HepG2 (cell line): ENCODE results near the gene NDUFB10. TPM values are rescaled to one million over a fixed set of nuclear protein-coding genes. Genes with fewer than 3 reads are reported as not detected.

Experiments
- KDM5A ChIP-seq: fragments of 200-600 bp; sonication (generic); IDR thresholded peaks from 2 replicates; pipeline ENCODE4 v1.7.0; 2018; ENCODE audit warnings: antibody characterized with exemption, mild to moderate bottlenecking, low read length, borderline replicate concordance
- MTERF4 ChIP-seq: sonication (generic); formaldehyde crosslinking; IDR thresholded peaks from 2 replicates; pipeline ENCODE4 v1.8.0; 2023; ENCODE audit warnings: mild to moderate bottlenecking, missing genetic modification reagents
- MYC ChIP-seq: sonication (generic); formaldehyde crosslinking; IDR thresholded peaks from 2 replicates; pipeline ENCODE4 v1.9.0; 2021; ENCODE audit warnings: missing genetic modification reagents, borderline replicate concordance
- MYPOP ChIP-seq: sonication (generic); formaldehyde crosslinking; IDR thresholded peaks from 2 replicates; pipeline ENCODE4 v1.8.1; 2023; ENCODE audit warnings: mild to moderate bottlenecking, moderate library complexity, missing genetic modification reagents
- PRPF4 ChIP-seq: fragments of 200-400 bp; formaldehyde crosslinking; IDR thresholded peaks from 2 replicates; pipeline ENCODE4 v1.6.1; 2016; ENCODE audit warnings: low read length, low read depth; ENCODE audit not compliant: poor library complexity, severe bottlenecking
- SNAPC5 ChIP-seq: sonication (generic); formaldehyde crosslinking; IDR thresholded peaks from 2 replicates; pipeline ENCODE4 v1.8.1; 2023; ENCODE audit warnings: mild to moderate bottlenecking, missing genetic modification reagents, borderline replicate concordance
- SRSF1 ChIP-seq: fragments of 200-400 bp; formaldehyde crosslinking; optimal IDR thresholded peaks from 2 replicates; pipeline ENCODE3; 2017; ENCODE audit warnings: mild to moderate bottlenecking, low read depth, low read length, moderate library complexity
- TFDP2 ChIP-seq: sonication (generic); formaldehyde crosslinking; IDR thresholded peaks from 2 replicates; pipeline ENCODE4 v1.4.0; 2020; ENCODE audit warnings: missing genetic modification reagents
- WIZ ChIP-seq: sonication (generic); formaldehyde crosslinking; IDR thresholded peaks from 2 replicates; pipeline ENCODE4 v1.5.1; 2020; ENCODE audit warnings: mild to moderate bottlenecking, missing genetic modification reagents
- ZFP36L2 ChIP-seq: sonication (generic); formaldehyde crosslinking; IDR thresholded peaks from 2 replicates; pipeline ENCODE4 v1.4.0; 2020; ENCODE audit warnings: missing genetic modification reagents
- ZIK1 ChIP-seq: sonication (generic); formaldehyde crosslinking; IDR thresholded peaks from 2 replicates; pipeline ENCODE4 v1.5.0; 2020; ENCODE audit warnings: mild to moderate bottlenecking, low read depth, missing genetic modification reagents, borderline replicate concordance
- ZNF337 ChIP-seq: sonication (generic); formaldehyde crosslinking; IDR thresholded peaks from 2 replicates; pipeline ENCODE4 v1.5.1; 2020; ENCODE audit warnings: missing genetic modification reagents, low read depth, mild to moderate bottlenecking, borderline replicate concordance
- ZNF670 ChIP-seq: sonication (generic); formaldehyde crosslinking; IDR thresholded peaks from 2 replicates; pipeline ENCODE4 v1.8.0; 2022; ENCODE audit warnings: mild to moderate bottlenecking, missing genetic modification reagents, borderline replicate concordance
- polyA plus RNA-seq, 8 experiments: library from polyadenylated mRNA; depleted of rRNA in 3 of 8; stranded (reverse) in 7 of 8; unstranded in 1 of 8; fragments of >200 nt; fragmentation: Illumina TruSeq in 4 of 8; extraction: Trizol in 4 of 8; gene quantifications; 2 replicates each; pipeline versions ENCODE4 v1.2.1 to v1.2.3, GENCODE V29; 2011 to 2016; ENCODE audit warnings: low read depth in 4 of 8, missing spikeins in 1 of 8, mixed read lengths in 1 of 8; ENCODE audit not compliant: insufficient read depth in 1 of 8
- total RNA-seq, 5 experiments: library from RNA; depleted of rRNA; stranded (reverse); fragments of >200 nt; fragmentation: Illumina TruSeq; extraction: Trizol; gene quantifications; 2 replicates each; pipeline ENCODE4 v1.2.3, GENCODE V29; 2016; ENCODE audit warnings: low read depth in 1 of 5
- TF ChIP-seq, protein P1 (sequence below): sonication (generic); formaldehyde crosslinking; IDR thresholded peaks from 2 replicates; pipeline ENCODE4 v1.8.0; 2022; ENCODE audit warnings: mild to moderate bottlenecking, missing genetic modification reagents, moderate library complexity
- TF ChIP-seq, protein P2 (sequence below): IDR thresholded peaks from 2 replicates; pipeline ENCODE4 v1.6.1; 2016; ENCODE audit warnings: mild to moderate bottlenecking
- TF ChIP-seq, protein P3 (sequence below): sonication (generic); formaldehyde crosslinking; IDR thresholded peaks from 2 replicates; pipeline ENCODE4 v1.4.0; 2020; ENCODE audit warnings: missing genetic modification reagents

Gene NDUFB10
- total and polyA plus RNA-seq, 2 of the 13 experiments (the other 11 are each of a cell fraction or from before 2014, with no cell fraction given), result 68.6 to 157 TPM

GRCh38 chr16:1942810-1943726 lies 16.3 kb upstream of the NDUFB10 start, which contains the start of gene MSRB1 (continued):
- TF ChIP-seq ZNF337 (CRISPR knock-in tag) (no peak), WIZ (CRISPR knock-in tag) (no peak), ZIK1 (no peak; the same call in 1 of the 2 replicates), SRSF1 (peak; percentile 73), ZFP36L2 (0 out of 2 replicates have a peak, but pooled peaks have one; percentile 31), MTERF4 (CRISPR knock-in tag) (0 out of 2 replicates have a peak, but pooled peaks have one; percentile 19), TFDP2 (CRISPR knock-in tag) (peak; percentile 60), ZNF670 (CRISPR knock-in tag) (0 out of 2 replicates have a peak, but pooled peaks have one; percentile 59), SNAPC5 (CRISPR knock-in tag) (no peak), KDM5A (no peak), PRPF4 (no peak), MYPOP (CRISPR knock-in tag) (no peak), MYC (CRISPR knock-in tag) (peak; percentile 83; the same call in 1 of the 2 replicates)
- TF ChIP-seq, protein P1, sequence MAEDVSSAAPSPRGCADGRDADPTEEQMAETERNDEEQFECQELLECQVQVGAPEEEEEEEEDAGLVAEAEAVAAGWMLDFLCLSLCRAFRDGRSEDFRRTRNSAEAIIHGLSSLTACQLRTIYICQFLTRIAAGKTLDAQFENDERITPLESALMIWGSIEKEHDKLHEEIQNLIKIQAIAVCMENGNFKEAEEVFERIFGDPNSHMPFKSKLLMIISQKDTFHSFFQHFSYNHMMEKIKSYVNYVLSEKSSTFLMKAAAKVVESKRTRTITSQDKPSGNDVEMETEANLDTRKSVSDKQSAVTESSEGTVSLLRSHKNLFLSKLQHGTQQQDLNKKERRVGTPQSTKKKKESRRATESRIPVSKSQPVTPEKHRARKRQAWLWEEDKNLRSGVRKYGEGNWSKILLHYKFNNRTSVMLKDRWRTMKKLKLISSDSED (CRISPR knock-in tag), result no peak
- TF ChIP-seq, protein P2, sequence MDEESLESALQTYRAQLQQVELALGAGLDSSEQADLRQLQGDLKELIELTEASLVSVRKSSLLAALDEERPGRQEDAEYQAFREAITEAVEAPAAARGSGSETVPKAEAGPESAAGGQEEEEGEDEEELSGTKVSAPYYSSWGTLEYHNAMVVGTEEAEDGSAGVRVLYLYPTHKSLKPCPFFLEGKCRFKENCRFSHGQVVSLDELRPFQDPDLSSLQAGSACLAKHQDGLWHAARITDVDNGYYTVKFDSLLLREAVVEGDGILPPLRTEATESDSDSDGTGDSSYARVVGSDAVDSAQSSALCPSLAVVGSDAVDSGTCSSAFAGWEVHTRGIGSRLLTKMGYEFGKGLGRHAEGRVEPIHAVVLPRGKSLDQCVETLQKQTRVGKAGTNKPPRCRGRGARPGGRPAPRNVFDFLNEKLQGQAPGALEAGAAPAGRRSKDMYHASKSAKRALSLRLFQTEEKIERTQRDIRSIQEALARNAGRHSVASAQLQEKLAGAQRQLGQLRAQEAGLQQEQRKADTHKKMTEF (CRISPR knock-in tag), result peak; percentile 26
- TF ChIP-seq, protein P3, sequence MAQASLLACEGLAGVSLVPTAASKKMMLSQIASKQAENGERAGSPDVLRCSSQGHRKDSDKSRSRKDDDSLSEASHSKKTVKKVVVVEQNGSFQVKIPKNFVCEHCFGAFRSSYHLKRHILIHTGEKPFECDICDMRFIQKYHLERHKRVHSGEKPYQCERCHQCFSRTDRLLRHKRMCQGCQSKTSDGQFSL (CRISPR knock-in tag), result no peak
